Bronchial epithelial cell (primary cell): Measurements from ENCODE around the gene CACFD1. TPM values are rescaled to one million over a fixed set of nuclear protein-coding genes. Genes with fewer than 3 reads are reported as not detected.

Source experiments
- DNase-seq: peaks from one replicate; pipeline ENCODE4 v3.0.0-alpha.2; 2010; ENCODE audit warnings: low read depth
- FAIRE-seq: peaks from 2 replicates; lab custom pipeline; 2011; peaks lifted over from hg19 to GRCh38; lab: Jason Lieb, UNC
- H3K27me3 ChIP-seq: 2 replicates; pipeline ENCODE4 v1.5.1; 2011; ENCODE audit warnings: low read length; ENCODE audit not compliant: control insufficient read depth, insufficient read depth
- H3K36me3 ChIP-seq: 2 replicates; pipeline ENCODE4 v1.5.1; 2011; ENCODE audit warnings: low read length; ENCODE audit not compliant: control insufficient read depth, insufficient read depth
- H3K4me3 ChIP-seq: 2 replicates; pipeline ENCODE4 v1.5.1; 2011; ENCODE audit warnings: mild to moderate bottlenecking, low read depth, low read length, control low read depth
- CTCF ChIP-seq: IDR thresholded peaks from 2 replicates; pipeline ENCODE4 v1.5.1; 2011; ENCODE audit warnings: mild to moderate bottlenecking, moderate library complexity, low read length, control low read depth, inconsistent platforms; ENCODE audit not compliant: insufficient read depth, severe bottlenecking
- total RNA-seq: library from RNA; depleted of rRNA; stranded (reverse); fragments of >200 nt; gene quantifications from 2 replicates; pipeline ENCODE4 v1.2.1, GENCODE V29; 2014

CACFD1 gene
- total RNA-seq, 1 donor from 2014 or later, result 5.5 TPM

DNA sequence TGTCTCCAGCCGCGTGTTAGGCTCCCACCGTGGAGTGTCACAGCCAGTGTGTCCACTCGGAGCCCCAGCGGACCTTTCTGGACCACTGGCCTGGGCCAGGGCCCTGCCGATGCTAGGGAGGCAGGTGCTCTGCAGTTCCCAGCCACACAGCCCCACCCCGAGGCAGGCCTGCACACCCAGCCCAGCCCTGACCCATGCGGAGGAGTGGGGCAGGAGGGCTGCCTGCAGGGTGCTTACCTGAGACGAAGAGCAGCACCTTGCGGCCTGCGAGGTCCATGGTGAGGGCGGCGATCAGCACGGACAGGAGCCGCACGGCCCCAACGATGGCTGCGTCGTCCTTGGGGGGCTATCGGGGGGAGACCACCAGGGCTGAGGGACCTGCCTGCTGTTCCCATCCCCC lies 14.0 kb downstream of the CACFD1 start:
- DNase-seq, result no peak
- Histone ChIP-seq H3K36me3 (peaks cover 6% of the 10 kb centered on the region), H3K27me3 (no peaks in the 10 kb centered on the region), H3K4me3 (no peak overlapping the region)
- FAIRE-seq, result no peak
- TF ChIP-seq CTCF, result no peak

DNA sequence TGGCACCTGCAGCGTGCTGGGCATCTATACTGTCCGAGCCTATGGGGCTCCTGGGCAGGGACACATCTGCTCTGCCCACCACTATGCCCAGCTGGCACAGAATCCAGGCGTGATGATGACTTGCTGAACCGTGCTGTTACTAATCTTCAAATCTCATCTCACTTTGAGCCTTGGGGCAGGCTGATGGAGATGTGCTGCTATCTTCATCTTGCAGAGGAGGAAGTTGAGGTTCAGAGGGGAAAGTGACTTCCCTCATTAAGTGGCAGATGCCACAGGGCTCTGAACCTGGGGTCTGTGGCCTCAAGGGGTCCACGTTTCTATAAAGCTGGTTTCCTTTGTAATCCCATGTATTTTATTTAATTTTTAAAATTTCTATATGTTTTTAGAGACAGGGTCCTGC lies 14.4 kb downstream of the CACFD1 start:
- Histone ChIP-seq H3K4me3 (no peak overlapping the region), H3K27me3 (no peaks in the 10 kb centered on the region), H3K36me3 (peaks cover 6% of the 10 kb centered on the region)
- no peak for TF ChIP-seq CTCF
- DNase-seq (no peak), FAIRE-seq (no peak)

DNA sequence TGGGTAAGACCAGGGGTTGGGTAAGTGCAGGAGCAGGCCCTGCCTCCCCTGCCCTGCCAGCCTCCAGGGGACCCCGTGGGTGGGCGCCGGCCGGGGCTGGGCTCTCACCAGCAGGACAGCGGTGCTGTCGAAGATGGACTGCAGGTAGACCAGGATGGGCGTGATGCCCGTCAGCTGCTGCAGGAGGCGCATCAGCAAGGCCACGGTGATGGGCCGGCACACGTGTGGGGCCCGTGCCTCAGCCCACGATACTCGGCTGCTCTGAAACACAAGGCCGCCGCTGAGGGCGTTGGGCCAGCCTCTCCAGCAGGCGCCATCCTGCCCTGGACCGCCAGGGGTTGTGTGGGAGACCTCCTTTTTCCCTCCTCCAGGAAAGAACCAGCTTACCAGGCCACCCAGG lies 15.1 kb downstream of the CACFD1 start:
- no peak for DNase-seq
- H3K36me3 ChIP-seq, result peaks cover 6% of the 10 kb centered on the region
- FAIRE-seq, result no peak
- TF ChIP-seq CTCF, result no peak
- H3K4me3 ChIP-seq, result no peak overlapping the region
- H3K27me3 ChIP-seq, result no peaks in the 10 kb centered on the region

- Histone ChIP-seq H3K27me3 (no peaks in the 10 kb centered on the region), H3K4me3 (no peak overlapping the region), H3K36me3 (peaks cover 6% of the 10 kb centered on the region)
- no peak for DNase-seq
- FAIRE-seq, result no peak
- no peak for TF ChIP-seq CTCF
These were observed 15.7 kb downstream of the CACFD1 start for GRCh38 chr9:133475292-133476012.

DNA sequence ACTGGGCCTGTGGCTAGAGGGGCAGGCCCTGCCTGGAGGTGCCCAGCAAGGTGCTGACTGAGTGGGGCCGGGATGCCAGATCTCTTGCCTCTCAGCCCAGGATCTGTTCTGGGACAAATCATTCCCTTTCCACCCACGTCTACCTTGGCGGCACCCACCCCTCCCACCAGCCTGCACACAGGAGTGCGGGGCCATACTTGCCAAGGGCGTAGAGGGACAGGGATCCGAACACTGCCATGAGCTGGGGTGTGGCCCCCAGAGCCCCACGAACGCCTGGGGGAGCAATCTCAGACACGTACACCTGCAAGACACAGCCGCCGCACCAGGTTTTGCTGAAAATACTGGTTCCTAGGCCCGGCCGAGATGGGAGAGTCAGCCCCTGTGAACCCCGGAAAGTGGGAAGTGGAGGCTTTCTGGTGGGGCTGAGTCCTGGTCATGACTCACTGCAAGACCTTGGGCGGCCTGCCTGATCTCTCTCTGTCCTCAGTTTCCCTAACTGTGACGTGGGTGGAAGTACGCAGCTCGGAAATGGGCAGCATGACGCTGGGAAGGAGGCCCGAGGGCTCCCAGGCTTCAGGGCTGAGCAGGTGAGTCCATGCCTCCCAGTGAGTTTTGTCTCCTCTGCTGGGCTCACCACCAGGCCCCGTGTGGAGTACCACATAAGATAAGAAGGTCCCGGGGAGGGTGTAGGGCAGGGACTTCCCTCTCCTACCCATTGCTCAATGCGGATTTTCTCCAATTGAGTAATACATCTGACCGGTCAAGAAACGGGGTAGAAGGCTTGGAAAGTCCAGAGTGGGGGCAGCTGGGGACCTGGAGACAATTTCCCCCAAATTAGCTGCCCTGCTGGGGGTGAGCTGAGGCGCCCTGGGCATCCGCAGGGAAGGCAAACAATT lies 16.5 kb downstream of the CACFD1 start:
- no peak for DNase-seq
- H3K27me3 ChIP-seq, result no peaks in the 10 kb centered on the region
- no peak for FAIRE-seq
- peaks cover 6% of the 10 kb centered on the region for H3K36me3 ChIP-seq
- no peak for TF ChIP-seq CTCF
- no peak overlapping the region for H3K4me3 ChIP-seq
